Dendritic cell treated with granulocyte-macrophage colony-stimulating factor and Interleukin-4, amounts not matched to agents 40 ng/mL and 50 ng/mL, for 4 days (primary cell): ENCODE results near the gene TOP2A.

Experiments used
- H3K27ac Mint-ChIP-seq: one replicate; pipeline ENCODE4 v1.8.0; 2022; ENCODE audit warnings: mild to moderate bottlenecking, mixed read lengths
- H3K27me3 Mint-ChIP-seq: one replicate; pipeline ENCODE4 v1.8.0; 2022; ENCODE audit warnings: mild to moderate bottlenecking, mixed read lengths
- H3K36me3 Mint-ChIP-seq: one replicate; pipeline ENCODE4 v1.8.0; 2022; ENCODE audit warnings: low read depth, mixed read lengths
- H3K4me1 Mint-ChIP-seq: one replicate; pipeline ENCODE4 v1.8.0; 2022; ENCODE audit warnings: low read depth, mixed read lengths
- H3K4me3 Mint-ChIP-seq: one replicate; pipeline ENCODE4 v1.8.0; 2022; ENCODE audit warnings: mild to moderate bottlenecking, moderate library complexity, mixed read lengths
- H3K9me3 Mint-ChIP-seq: one replicate; pipeline ENCODE4 v1.8.0; 2022; ENCODE audit warnings: mixed read lengths
- intact Hi-C: fragments of 100-400 bp; cut with micrococcal nuclease; formaldehyde crosslinking; loops from one replicate; pipeline ENCODE4 v1.15.0; 2022

Gene TOP2A

GRCh38 chr17:40358323-40359038, 59.2 kb downstream of the TOP2A start:
- H3K27me3 Mint-ChIP-seq, result peaks cover 29% of the 10 kb centered on the region
- peaks cover 43% of the 10 kb centered on the region for H3K4me1 Mint-ChIP-seq
- H3K27ac Mint-ChIP-seq, result peak overlapping the region; percentile 7
- peaks cover 41% of the 10 kb centered on the region for H3K36me3 Mint-ChIP-seq
- no peaks in the 10 kb centered on the region for H3K9me3 Mint-ChIP-seq
- peak overlapping the region; percentile 48 for H3K4me3 Mint-ChIP-seq
- intact Hi-C loops, result loop anchor here (1.0 kb wide), 2 partner anchors 57 to 175 kb away; no protein-coding TSS in a partner anchor

- intact Hi-C loops, result no loop called here
- Mint-ChIP-seq H3K9me3 (no peaks in the 10 kb centered on the region), H3K27me3 (peaks cover 20% of the 10 kb centered on the region), H3K4me1 (peaks cover 48% of the 10 kb centered on the region), H3K4me3 (no peak overlapping the region), H3K27ac (no peak overlapping the region), H3K36me3 (peaks cover 53% of the 10 kb centered on the region)
Observed at GRCh38 chr17:40356990-40357881, 60.5 kb downstream of the TOP2A start.

GRCh38 chr17:40355804-40356758, 61.6 kb downstream of the TOP2A start:
- Mint-ChIP-seq H3K27me3 (peaks cover 9% of the 10 kb centered on the region), H3K36me3 (peaks cover 65% of the 10 kb centered on the region), H3K9me3 (no peaks in the 10 kb centered on the region), H3K4me1 (peaks cover 59% of the 10 kb centered on the region), H3K27ac (no peak overlapping the region), H3K4me3 (no peak overlapping the region)
- intact Hi-C loops, result loop anchor here (1.0 kb wide), 1 partner anchor 53 kb away; no protein-coding TSS in a partner anchor

- no peak overlapping the region for H3K27ac Mint-ChIP-seq
- peaks cover 4% of the 10 kb centered on the region for H3K27me3 Mint-ChIP-seq
- intact Hi-C loops, result loop anchor here (1.0 kb wide), 1 partner anchor 52 kb away; no protein-coding TSS in a partner anchor
- H3K4me1 Mint-ChIP-seq, result peaks cover 66% of the 10 kb centered on the region
- H3K9me3 Mint-ChIP-seq, result no peaks in the 10 kb centered on the region
- no peak overlapping the region for H3K4me3 Mint-ChIP-seq
- H3K36me3 Mint-ChIP-seq, result peaks cover 73% of the 10 kb centered on the region
Observed at GRCh38 chr17:40355123-40355803, 62.4 kb downstream of the TOP2A start.

- peaks cover 81% of the 10 kb centered on the region for H3K36me3 Mint-ChIP-seq
- H3K9me3 Mint-ChIP-seq, result no peaks in the 10 kb centered on the region
- no peaks in the 10 kb centered on the region for H3K27me3 Mint-ChIP-seq
- no peak overlapping the region for H3K27ac Mint-ChIP-seq
- intact Hi-C loops, result loop anchor here (1.0 kb wide), 1 partner anchor 51 kb away; no protein-coding TSS in a partner anchor
- peaks cover 74% of the 10 kb centered on the region for H3K4me1 Mint-ChIP-seq
- no peak overlapping the region for H3K4me3 Mint-ChIP-seq
Observed at GRCh38 chr17:40354221-40355122, 63.2 kb downstream of the TOP2A start.

GRCh38 chr17:40352779-40353394, 64.8 kb downstream of the TOP2A start:
- intact Hi-C loops, result no loop called here
- Mint-ChIP-seq H3K36me3 (peaks cover 96% of the 10 kb centered on the region), H3K4me3 (no peak overlapping the region), H3K9me3 (no peaks in the 10 kb centered on the region), H3K27me3 (no peaks in the 10 kb centered on the region), H3K4me1 (peaks cover 83% of the 10 kb centered on the region), H3K27ac (no peak overlapping the region)

GRCh38 chr17:40352237-40352778, 65.4 kb downstream of the TOP2A start:
- intact Hi-C loops, result no loop called here
- Mint-ChIP-seq H3K27ac (no peak overlapping the region), H3K36me3 (peaks cover 99% of the 10 kb centered on the region), H3K9me3 (no peaks in the 10 kb centered on the region), H3K4me3 (no peak overlapping the region), H3K27me3 (no peaks in the 10 kb centered on the region), H3K4me1 (peaks cover 85% of the 10 kb centered on the region)

- H3K27ac Mint-ChIP-seq, result peak overlapping the region; percentile 69
- H3K9me3 Mint-ChIP-seq, result no peaks in the 10 kb centered on the region
- no peak overlapping the region for H3K4me3 Mint-ChIP-seq
- peaks cover 92% of the 10 kb centered on the region for H3K4me1 Mint-ChIP-seq
- intact Hi-C loops, result no loop called here
- H3K27me3 Mint-ChIP-seq, result no peaks in the 10 kb centered on the region
- peaks cover 98% of the 10 kb centered on the region for H3K36me3 Mint-ChIP-seq
Observed at GRCh38 chr17:40351359-40352236, 66.1 kb downstream of the TOP2A start.

GRCh38 chr17:40350689-40351358, 66.9 kb downstream of the TOP2A start:
- Mint-ChIP-seq H3K9me3 (no peaks in the 10 kb centered on the region), H3K4me3 (no peak overlapping the region), H3K4me1 (peaks cover 95% of the 10 kb centered on the region), H3K27ac (no peak overlapping the region), H3K36me3 (peaks cover 97% of the 10 kb centered on the region), H3K27me3 (no peaks in the 10 kb centered on the region)
- intact Hi-C loops, result no loop called here

- Mint-ChIP-seq H3K36me3 (peaks cover 97% of the 10 kb centered on the region), H3K4me3 (no peak overlapping the region), H3K27ac (no peak overlapping the region), H3K9me3 (no peaks in the 10 kb centered on the region), H3K27me3 (no peaks in the 10 kb centered on the region), H3K4me1 (peaks cover 97% of the 10 kb centered on the region)
- intact Hi-C loops, result no loop called here
Observed at GRCh38 chr17:40349895-40350688, 67.6 kb downstream of the TOP2A start.
